ENCODE results near the gene RPL13A. TPM values are rescaled to one million over a fixed set of nuclear protein-coding genes. Genes with fewer than 3 reads are reported as not detected.

Gene RPL13A
- polyA plus RNA-seq, 3 donors = 655 to 1,621 (median 663) TPM

DNA sequence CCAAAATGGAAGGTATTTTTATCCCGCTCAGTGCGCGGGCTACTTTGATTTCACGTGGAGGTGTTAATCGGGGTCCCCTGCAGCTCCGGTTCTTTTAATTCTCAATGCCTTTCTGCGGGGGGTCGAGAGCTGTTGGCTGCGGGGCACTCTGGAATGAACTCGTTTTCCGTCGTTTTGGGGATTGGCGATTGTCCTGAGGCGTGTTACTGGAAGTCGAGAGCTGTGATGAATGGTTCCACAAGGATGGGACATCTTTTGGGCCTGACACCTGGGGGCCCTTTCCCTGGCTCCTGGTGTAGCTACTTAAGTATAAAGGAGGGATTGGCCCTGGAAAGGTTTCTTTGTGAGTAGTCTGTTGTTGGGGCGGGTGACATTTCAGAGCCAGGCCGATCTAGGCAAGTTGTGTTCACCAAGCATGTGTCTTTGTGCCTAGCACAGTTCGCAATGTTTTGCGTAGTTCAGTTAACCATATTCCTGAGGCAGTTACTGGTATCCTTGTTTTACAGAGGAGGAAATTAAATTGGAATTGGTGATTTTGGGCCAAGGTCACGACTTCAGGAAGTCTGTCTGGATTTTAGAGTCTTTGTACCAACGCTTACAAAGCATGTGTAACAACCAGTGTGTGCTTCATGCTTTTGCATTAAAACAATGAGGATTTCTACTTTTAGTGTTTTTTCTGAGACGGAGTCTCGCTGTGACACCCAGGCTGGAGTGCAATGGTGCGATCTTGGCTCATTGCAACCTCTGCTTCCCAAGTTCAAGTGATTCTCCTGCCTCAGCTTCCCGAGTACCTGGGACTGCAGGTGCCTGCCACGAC, 846 bp downstream of the RPL13A start:
- Histone ChIP-seq H3K9me3 (replicated peaks in 1 of 2; ENCODE audit: control insufficient read depth in 1 of 2, insufficient read depth in 1 of 2, low read length in 2 of 2) (no peaks in the 10 kb centered on the region), H3K27ac (ENCODE audit: low read depth in 1 of 2, low read length in 2 of 2) (peak overlapping the region; percentile 50 to 89), H3K36me3 (replicated peaks in 1 of 2; ENCODE audit: control insufficient read depth in 1 of 2, insufficient read depth in 2 of 2, low read length in 2 of 2) (peaks cover 38 to 43% of the 10 kb centered on the region in 2 donors), H2AFZ (ENCODE audit: insufficient read depth, low read depth, low read length, poor library complexity, severe bottlenecking) (no peak overlapping the region), H3K79me2 (ENCODE audit: insufficient read depth, low read length) (peaks cover 30% of the 10 kb centered on the region), H4K20me1 (ENCODE audit: insufficient read depth, low read length) (peaks cover 50% of the 10 kb centered on the region), H3K27me3 (ENCODE audit: control insufficient read depth in 2 of 2, insufficient read depth in 2 of 2, low read length in 2 of 2) (no peaks in the 10 kb centered on the region), H3K4me2 (replicated peaks; ENCODE audit: extremely low read depth, low read length, poor library complexity, severe bottlenecking) (peak overlapping the region; percentile 99), H3K4me1 (ENCODE audit: control insufficient read depth in 1 of 2, insufficient read depth in 2 of 2, low read length in 2 of 2) (peaks cover 17 to 19% of the 10 kb centered on the region in 2 donors), H3K4me3 (replicated peaks in 1 of 3; ENCODE audit: low read depth in 2 of 3, low read length in 3 of 3) (peak overlapping the region; percentile 79 to 95 (median 82)), H3K9ac (ENCODE audit: insufficient read depth, low read length, poor library complexity, severe bottlenecking) (peak overlapping the region; percentile 82)
- Mint-ChIP-seq H3K36me3 (peaks cover 38 to 41% of the 10 kb centered on the region in 2 donors), H3K4me3 (peak overlapping the region; percentile 98), H3K27ac (peak overlapping the region; percentile 89 to 97 (median 96)), H3K27me3 (ENCODE audit: low read depth in 3 of 3) (peaks cover 0 to 3% (median 1%) of the 10 kb centered on the region in 3 donors), H3K4me1 (peaks cover 23% of the 10 kb centered on the region), H3K9me3 (peaks cover 0 to 5% (median 0%) of the 10 kb centered on the region in 7 donors)
- intact Hi-C loops (cut with micrococcal nuclease) = loop anchor here in 1 of 2 donors (5.0 kb wide), 1 partner anchor 36 kb away; the partner anchor contains the start of genes ALDH16A1 and PIH1D1
- TF ChIP-seq, protein P1, sequence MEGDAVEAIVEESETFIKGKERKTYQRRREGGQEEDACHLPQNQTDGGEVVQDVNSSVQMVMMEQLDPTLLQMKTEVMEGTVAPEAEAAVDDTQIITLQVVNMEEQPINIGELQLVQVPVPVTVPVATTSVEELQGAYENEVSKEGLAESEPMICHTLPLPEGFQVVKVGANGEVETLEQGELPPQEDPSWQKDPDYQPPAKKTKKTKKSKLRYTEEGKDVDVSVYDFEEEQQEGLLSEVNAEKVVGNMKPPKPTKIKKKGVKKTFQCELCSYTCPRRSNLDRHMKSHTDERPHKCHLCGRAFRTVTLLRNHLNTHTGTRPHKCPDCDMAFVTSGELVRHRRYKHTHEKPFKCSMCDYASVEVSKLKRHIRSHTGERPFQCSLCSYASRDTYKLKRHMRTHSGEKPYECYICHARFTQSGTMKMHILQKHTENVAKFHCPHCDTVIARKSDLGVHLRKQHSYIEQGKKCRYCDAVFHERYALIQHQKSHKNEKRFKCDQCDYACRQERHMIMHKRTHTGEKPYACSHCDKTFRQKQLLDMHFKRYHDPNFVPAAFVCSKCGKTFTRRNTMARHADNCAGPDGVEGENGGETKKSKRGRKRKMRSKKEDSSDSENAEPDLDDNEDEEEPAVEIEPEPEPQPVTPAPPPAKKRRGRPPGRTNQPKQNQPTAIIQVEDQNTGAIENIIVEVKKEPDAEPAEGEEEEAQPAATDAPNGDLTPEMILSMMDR (IDR thresholded peaks at IDR 0.05) = no peak
- WGBS (ENCODE audit: insufficient coverage) = 1% methylated on average over 26 of the region's 26 CpGs
- no peak for DNase-seq

DNA sequence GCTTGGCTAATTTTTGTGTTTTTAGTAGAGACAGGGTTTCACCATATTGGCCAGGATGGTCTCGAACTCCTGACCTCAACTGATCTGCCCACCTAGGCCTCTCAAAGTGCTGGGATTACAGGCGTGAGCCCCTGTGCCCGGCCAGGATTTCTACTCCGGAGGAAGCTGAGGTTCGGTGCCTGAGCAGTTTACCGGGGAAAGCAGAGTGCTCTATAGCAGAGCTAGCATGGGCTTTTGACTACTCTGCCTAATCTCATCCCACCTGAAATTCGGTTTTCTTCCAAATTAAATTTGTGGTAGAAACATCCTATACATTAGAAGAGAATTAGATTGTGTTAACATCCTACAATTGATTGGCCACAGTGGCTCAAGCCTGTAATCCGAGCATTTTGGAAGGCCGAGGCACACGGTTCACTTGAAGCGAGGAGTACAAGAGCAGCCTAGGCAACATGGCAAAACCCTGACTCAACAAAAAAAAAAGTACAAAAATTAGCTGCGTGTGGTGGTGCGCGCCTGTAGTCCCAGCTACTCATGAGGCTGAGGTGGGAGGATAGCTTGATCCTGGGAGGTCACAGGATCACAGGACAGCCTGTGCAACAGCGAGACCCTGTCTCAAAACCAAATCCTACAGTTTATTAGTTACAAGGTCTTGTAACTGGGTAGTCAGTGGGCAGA, 1.6 kb downstream of the RPL13A start:
- Histone ChIP-seq H3K27ac (ENCODE audit: low read depth in 1 of 2, low read length in 2 of 2) (peak overlapping the region; percentile 36 to 89), H3K9me3 (replicated peaks in 1 of 2; ENCODE audit: control insufficient read depth in 1 of 2, insufficient read depth in 1 of 2, low read length in 2 of 2) (no peaks in the 10 kb centered on the region), H3K9ac (ENCODE audit: insufficient read depth, low read length, poor library complexity, severe bottlenecking) (peak overlapping the region; percentile 82), H4K20me1 (ENCODE audit: insufficient read depth, low read length) (peaks cover 50% of the 10 kb centered on the region), H3K36me3 (replicated peaks in 1 of 2; ENCODE audit: control insufficient read depth in 1 of 2, insufficient read depth in 2 of 2, low read length in 2 of 2) (peaks cover 38 to 43% of the 10 kb centered on the region in 2 donors), H2AFZ (ENCODE audit: insufficient read depth, low read depth, low read length, poor library complexity, severe bottlenecking) (no peak overlapping the region), H3K4me2 (replicated peaks; ENCODE audit: extremely low read depth, low read length, poor library complexity, severe bottlenecking) (peak overlapping the region; percentile 99), H3K4me3 (replicated peaks in 1 of 3; ENCODE audit: low read depth in 2 of 3, low read length in 3 of 3) (peak overlapping the region; percentile 79 to 95 (median 82)), H3K27me3 (ENCODE audit: control insufficient read depth in 2 of 2, insufficient read depth in 2 of 2, low read length in 2 of 2) (no peaks in the 10 kb centered on the region), H3K4me1 (ENCODE audit: control insufficient read depth in 1 of 2, insufficient read depth in 2 of 2, low read length in 2 of 2) (peaks cover 17 to 19% of the 10 kb centered on the region in 2 donors), H3K79me2 (ENCODE audit: insufficient read depth, low read length) (peaks cover 30% of the 10 kb centered on the region)
- peak overlapping the region; percentile 80 to 97 (median 93) for H3K27ac Mint-ChIP-seq
- peaks cover 23% of the 10 kb centered on the region for H3K4me1 Mint-ChIP-seq
- H3K9me3 Mint-ChIP-seq = peaks cover 0 to 3% (median 0%) of the 10 kb centered on the region in 7 donors
- peaks cover 0 to 3% (median 1%) of the 10 kb centered on the region in 3 donors for H3K27me3 Mint-ChIP-seq (ENCODE audit: low read depth in 3 of 3)
- H3K4me3 Mint-ChIP-seq = peak overlapping the region; percentile 98
- 0% methylated on average over 4 of the region's 15 CpGs for WGBS (ENCODE audit: insufficient coverage)
- peaks cover 38 to 39% of the 10 kb centered on the region in 2 donors for H3K36me3 Mint-ChIP-seq
- intact Hi-C loops (cut with micrococcal nuclease) = loop anchor here in 1 of 2 donors (5.0 kb wide), 1 partner anchor 37 kb away; the partner anchor contains the start of genes ALDH16A1 and PIH1D1
- DNase-seq = no peak
- TF ChIP-seq, protein P1 (IDR thresholded peaks at IDR 0.05) = no peak

All from CD14-positive monocyte (primary cell).